ENCODE results near the gene SKIDA1. TPM values are rescaled to one million over a fixed set of nuclear protein-coding genes. Genes with fewer than 3 reads are reported as not detected.
A peak's percentile ranks its signal among the peaks of the same experiment; 100 is the strongest.

The SKIDA1 gene
- total and polyA plus RNA-seq, 12 donors = 0.64 to 3.5 (median 2.4) TPM

- intact Hi-C loops (cut with DNase I) = no loop called here
- no peak for DNase-seq
- 74 to 85% (median 79%) methylated on average over 4 of the region's 4 CpGs for WGBS, 4 donors
- H3K9me3 ChIP-seq (replicated peaks in 1 of 3) = no peaks in the 10 kb centered on the region
- peaks cover 9 to 27% of the 10 kb centered on the region in 2 donors for H3K4me1 ChIP-seq (replicated peaks in 1 of 2)
- H3K36me3 ChIP-seq (replicated peaks in 1 of 2) = no peaks in the 10 kb centered on the region
- H3K4me3 ChIP-seq = no peak overlapping the region
- no peak overlapping the region for H3K27ac ChIP-seq
- TF ChIP-seq POLR2A (IDR thresholded peaks at IDR 0.05) (no peak), CTCF (IDR thresholded peaks at IDR 0.05) (no peak)
- H3K27me3 ChIP-seq = no peaks in the 10 kb centered on the region
Observed at GRCh38 chr10:21521751-21522533, 3.5 kb downstream of the SKIDA1 start.

GRCh38 chr10:21520949-21521348, 4.5 kb downstream of the SKIDA1 start:
- TF ChIP-seq CTCF (IDR thresholded peaks at IDR 0.05) (no peak), POLR2A (IDR thresholded peaks at IDR 0.05) (no peak)
- Histone ChIP-seq H3K4me1 (replicated peaks in 1 of 2) (peaks cover 11 to 29% of the 10 kb centered on the region in 2 donors), H3K27ac (peak overlapping the region in 3 of 5 donors; percentile 44 to 89 (median 85)), H3K4me3 (no peak overlapping the region), H3K27me3 (no peaks in the 10 kb centered on the region), H3K36me3 (replicated peaks in 1 of 2) (no peaks in the 10 kb centered on the region), H3K9me3 (replicated peaks in 1 of 3) (no peaks in the 10 kb centered on the region)
- intact Hi-C loops (cut with DNase I) = no loop called here
- DNase-seq = no peak
- WGBS, 4 donors = 65 to 78% (median 69%) methylated on average over 8 of the region's 8 CpGs

GRCh38 chr10:21520509-21520908, 5.0 kb downstream of the SKIDA1 start:
- H3K4me1 ChIP-seq (replicated peaks in 1 of 2) = peaks cover 15 to 33% of the 10 kb centered on the region in 2 donors
- H3K27ac ChIP-seq = peak overlapping the region in 4 of 5 donors; percentile 79 to 90 (median 87)
- peak overlapping the region in 2 of 4 donors; percentile 45 to 70 for H3K4me3 ChIP-seq
- no peak for DNase-seq
- TF ChIP-seq CTCF (IDR thresholded peaks at IDR 0.05) (no peak), POLR2A (IDR thresholded peaks at IDR 0.05) (no peak)
- no peaks in the 10 kb centered on the region for H3K9me3 ChIP-seq (replicated peaks in 1 of 3)
- no peaks in the 10 kb centered on the region for H3K36me3 ChIP-seq (replicated peaks in 1 of 2)
- intact Hi-C loops (cut with DNase I) = no loop called here
- H3K27me3 ChIP-seq = no peaks in the 10 kb centered on the region

GRCh38 chr10:21519941-21520436, 5.5 kb downstream of the SKIDA1 start:
- Histone ChIP-seq H3K27me3 (no peaks in the 10 kb centered on the region), H3K4me1 (replicated peaks in 1 of 2) (peaks cover 15 to 33% of the 10 kb centered on the region in 2 donors), H3K36me3 (replicated peaks in 1 of 2) (no peaks in the 10 kb centered on the region), H3K9me3 (replicated peaks in 1 of 3) (no peaks in the 10 kb centered on the region), H3K27ac (peak overlapping the region; percentile 67 to 90 (median 85)), H3K4me3 (peak overlapping the region in 2 of 4 donors; percentile 45 to 70)
- TF ChIP-seq CTCF (IDR thresholded peaks at IDR 0.05) = no peak
- peak in 1 of 2 donors; percentile 82 for TF ChIP-seq POLR2A (IDR thresholded peaks at IDR 0.05)
- peak in 2 of 7 donors; percentile 56 to 69 for DNase-seq
- WGBS, 4 donors = 4 to 6% (median 6%) methylated on average over 12 of the region's 12 CpGs
- intact Hi-C loops (cut with DNase I) = loop anchor here in 1 of 2 donors (5.0 kb wide), 1 partner anchor 212 kb away; no protein-coding TSS in a partner anchor

All from adrenal gland (tissue), 12 donors.